Measurements from ENCODE around the gene GCG.

The GCG gene

GRCh38 chr2:162149466-162149865, 2.6 kb downstream of the GCG start:
- DNase-seq (ENCODE audit: low spot score) = no peak

GRCh38 chr2:162148956-162149355, 3.1 kb downstream of the GCG start:
- no peak for DNase-seq (ENCODE audit: low spot score)

GRCh38 chr2:162143969-162144368, 8.1 kb downstream of the GCG start:
- DNase-seq (ENCODE audit: low spot score) = no peak

GRCh38 chr2:162138310-162138709, 13.7 kb downstream of the GCG start:
- DNase-seq (ENCODE audit: low spot score) = no peak

- no peak for DNase-seq (ENCODE audit: low spot score)
Observed at GRCh38 chr2:162127422-162127821, 24.6 kb downstream of the GCG start.

- no peak for DNase-seq (ENCODE audit: low spot score)
Observed at GRCh38 chr2:162126527-162126926, 25.5 kb downstream of the GCG start.

GRCh38 chr2:162126111-162126519, 25.9 kb downstream of the GCG start:
- DNase-seq (ENCODE audit: low spot score) = no peak

GRCh38 chr2:162125138-162125537, 26.9 kb downstream of the GCG start:
- peak; percentile 33 for DNase-seq (ENCODE audit: low spot score)

- DNase-seq (ENCODE audit: low spot score) = peak; percentile 16
Observed at GRCh38 chr2:162123806-162124758, 28.0 kb downstream of the GCG start.

GRCh38 chr2:162118166-162119031, 33.6 kb downstream of the GCG start:
- DNase-seq (ENCODE audit: low spot score) = peak; percentile 12

GRCh38 chr2:162116352-162116751, 35.7 kb downstream of the GCG start:
- DNase-seq (ENCODE audit: low spot score) = no peak

- no peak for DNase-seq (ENCODE audit: low spot score)
Observed at GRCh38 chr2:162115076-162115475, 37.0 kb downstream of the GCG start.

GRCh38 chr2:162114271-162114670, 37.8 kb downstream of the GCG start:
- no peak for DNase-seq (ENCODE audit: low spot score)

GRCh38 chr2:162113776-162114168, 38.3 kb downstream of the GCG start:
- DNase-seq (ENCODE audit: low spot score) = peak; percentile 26

- no peak for DNase-seq (ENCODE audit: low spot score)
Observed at GRCh38 chr2:162113088-162113775, 38.8 kb downstream of the GCG start.

- DNase-seq (ENCODE audit: low spot score) = no peak
Observed at GRCh38 chr2:162111958-162112850, 39.8 kb downstream of the GCG start.

- no peak for DNase-seq (ENCODE audit: low spot score)
Observed at GRCh38 chr2:162107361-162107901, 44.6 kb downstream of the GCG start.

- DNase-seq (ENCODE audit: low spot score) = no peak
Observed at GRCh38 chr2:162106746-162107145, 45.3 kb downstream of the GCG start.

- no peak for DNase-seq (ENCODE audit: low spot score)
Observed at GRCh38 chr2:162106146-162106551, 45.9 kb downstream of the GCG start.

- DNase-seq (ENCODE audit: low spot score) = no peak
Observed at GRCh38 chr2:162103443-162104009, 48.5 kb downstream of the GCG start.

GRCh38 chr2:162100579-162100978, 51.5 kb downstream of the GCG start:
- DNase-seq (ENCODE audit: low spot score) = no peak

Measured in hepatic stellate cell (primary cell).